ENCODE results near the gene HILPDA. TPM values are rescaled to one million over a fixed set of nuclear protein-coding genes. Genes with fewer than 3 reads are reported as not detected.
"Not testable (repeated sequence)": the region's sequence is repeated elsewhere in the genome, so short reads cannot be mapped to it uniquely, and the experiment has no call there.

The HILPDA gene
- total RNA-seq, 2 experiments from 2014 or later = 1.7 TPM

DNA sequence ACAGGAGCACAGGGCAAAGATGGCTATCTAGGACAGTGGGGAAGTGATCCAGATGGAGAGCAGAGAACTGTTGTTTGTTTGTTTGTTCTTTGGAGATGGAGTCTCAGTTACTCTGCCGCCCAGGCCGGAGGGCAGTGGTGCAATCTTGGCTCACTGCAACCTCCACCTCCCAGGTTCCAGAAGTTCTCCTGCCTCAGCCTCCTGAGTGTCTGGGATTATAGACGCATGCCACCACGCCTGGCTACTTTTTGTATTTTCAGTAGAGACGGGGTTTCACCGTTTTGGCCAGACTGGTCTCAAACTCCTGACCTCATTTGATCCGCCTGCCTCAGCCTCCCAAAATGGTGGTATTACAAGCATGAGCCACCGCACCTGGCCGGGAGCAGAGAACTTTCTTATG lies 41.7 kb downstream of the HILPDA start:
- intact Hi-C loops (cut with DNase I, micrococcal nuclease) = no loop called here
- TF ChIP-seq, protein P1, sequence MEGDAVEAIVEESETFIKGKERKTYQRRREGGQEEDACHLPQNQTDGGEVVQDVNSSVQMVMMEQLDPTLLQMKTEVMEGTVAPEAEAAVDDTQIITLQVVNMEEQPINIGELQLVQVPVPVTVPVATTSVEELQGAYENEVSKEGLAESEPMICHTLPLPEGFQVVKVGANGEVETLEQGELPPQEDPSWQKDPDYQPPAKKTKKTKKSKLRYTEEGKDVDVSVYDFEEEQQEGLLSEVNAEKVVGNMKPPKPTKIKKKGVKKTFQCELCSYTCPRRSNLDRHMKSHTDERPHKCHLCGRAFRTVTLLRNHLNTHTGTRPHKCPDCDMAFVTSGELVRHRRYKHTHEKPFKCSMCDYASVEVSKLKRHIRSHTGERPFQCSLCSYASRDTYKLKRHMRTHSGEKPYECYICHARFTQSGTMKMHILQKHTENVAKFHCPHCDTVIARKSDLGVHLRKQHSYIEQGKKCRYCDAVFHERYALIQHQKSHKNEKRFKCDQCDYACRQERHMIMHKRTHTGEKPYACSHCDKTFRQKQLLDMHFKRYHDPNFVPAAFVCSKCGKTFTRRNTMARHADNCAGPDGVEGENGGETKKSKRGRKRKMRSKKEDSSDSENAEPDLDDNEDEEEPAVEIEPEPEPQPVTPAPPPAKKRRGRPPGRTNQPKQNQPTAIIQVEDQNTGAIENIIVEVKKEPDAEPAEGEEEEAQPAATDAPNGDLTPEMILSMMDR (IDR thresholded peaks at IDR 0.05) = no peak

DNA sequence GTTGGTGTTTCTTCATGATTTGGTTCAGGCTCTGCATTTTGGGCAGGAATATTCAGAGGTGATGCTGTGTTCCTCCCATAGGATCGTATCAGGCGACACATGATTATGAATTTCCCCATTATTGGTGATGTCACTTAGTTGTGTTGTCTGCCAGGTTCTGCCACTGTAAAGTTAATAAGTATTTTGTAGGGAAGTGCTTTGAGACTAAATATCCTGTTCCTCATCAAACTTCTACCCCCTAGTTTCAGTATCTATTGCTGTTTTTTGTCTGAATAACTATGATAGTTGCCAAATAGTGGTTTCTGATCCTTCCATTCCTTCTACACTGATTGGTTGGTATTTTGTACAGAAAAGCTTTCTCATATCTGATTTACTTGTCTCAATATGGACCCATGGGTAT lies 49.7 kb downstream of the HILPDA start:
- peaks cover 11% of the 10 kb centered on the region for H3K4me1 ChIP-seq (ENCODE audit: insufficient read depth, low read length)
- H3K27me3 Mint-ChIP-seq; intact Hi-C loops (cut with DNase I, micrococcal nuclease); H3K27ac ChIP-seq (ENCODE audit: low read depth in 1 of 2, low read length in 2 of 2); POLR2A ChIA-PET; H3K9me3 ChIP-seq (ENCODE audit: control insufficient read depth in 1 of 2, insufficient read depth in 1 of 2, low read length in 2 of 2); H3K4me3 ChIP-seq (ENCODE audit: low read length); H3K27ac Mint-ChIP-seq; DNase-seq; H3K9me3 Mint-ChIP-seq; CTCF ChIA-PET; H3K27me3 ChIP-seq (ENCODE audit: control insufficient read depth in 1 of 2, insufficient read depth in 2 of 2, low read length in 2 of 2); H3K4me3 Mint-ChIP-seq; ATAC-seq (ENCODE audit: poor library complexity): not testable (repeated sequence)
- H3K36me3 ChIP-seq (ENCODE audit: insufficient read depth, low read length) = peaks cover 15% of the 10 kb centered on the region
- H3K4me1 Mint-ChIP-seq (ENCODE audit: low read depth) = peaks cover 13% of the 10 kb centered on the region
- peaks cover 28% of the 10 kb centered on the region for H3K36me3 Mint-ChIP-seq (ENCODE audit: low read depth)

More for the DNA sequence above, 41.7 kb downstream of the HILPDA start:
- H3K4me3 Mint-ChIP-seq = no peak overlapping the region
- H3K27ac ChIP-seq (ENCODE audit: low read depth in 1 of 2, low read length in 2 of 2) = no peak overlapping the region
- ATAC-seq (ENCODE audit: poor library complexity) = no peak
- peaks cover 64% of the 10 kb centered on the region for H3K36me3 Mint-ChIP-seq (ENCODE audit: low read depth)
- no peaks in the 10 kb centered on the region for H3K27me3 Mint-ChIP-seq
- no peak overlapping the region for H3K4me3 ChIP-seq (ENCODE audit: low read length)
- no peaks in the 10 kb centered on the region for H3K4me1 ChIP-seq (ENCODE audit: insufficient read depth, low read length)
- peaks cover 23% of the 10 kb centered on the region for H3K36me3 ChIP-seq (ENCODE audit: insufficient read depth, low read length)
- no peaks in the 10 kb centered on the region for H3K4me1 Mint-ChIP-seq (ENCODE audit: low read depth)
- ChIA-PET CTCF (no interaction called here), POLR2A (no interaction called here)
- H3K9me3 ChIP-seq (ENCODE audit: control insufficient read depth in 1 of 2, insufficient read depth in 1 of 2, low read length in 2 of 2) = no peaks in the 10 kb centered on the region
- no peaks in the 10 kb centered on the region for H3K27me3 ChIP-seq (ENCODE audit: control insufficient read depth in 1 of 2, insufficient read depth in 2 of 2, low read length in 2 of 2)
- H3K27ac Mint-ChIP-seq = no peak overlapping the region
- DNase-seq = no peak
- H3K9me3 Mint-ChIP-seq = no peaks in the 10 kb centered on the region

DNA sequence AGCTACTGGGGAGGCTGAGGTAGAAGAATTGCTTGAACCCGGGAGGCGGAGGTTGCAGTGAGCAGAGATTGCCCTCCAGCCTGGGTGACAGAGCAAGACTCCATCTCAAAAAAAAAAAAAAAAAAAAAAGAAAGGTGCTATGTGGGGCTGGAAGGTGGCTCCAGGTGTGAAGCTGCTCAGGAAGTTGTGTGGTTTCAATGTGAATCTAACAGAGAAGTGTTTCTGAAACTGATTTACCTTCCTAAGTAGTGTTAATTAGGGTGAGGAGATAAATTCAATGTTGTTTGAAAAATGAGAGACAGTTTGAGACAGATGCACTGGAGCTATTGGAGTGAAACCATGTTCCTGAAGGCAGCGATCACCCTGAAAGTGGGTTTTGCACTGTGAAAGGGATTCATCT lies 51.1 kb downstream of the HILPDA start:
- Mint-ChIP-seq H3K36me3 (ENCODE audit: low read depth) (peaks cover 15% of the 10 kb centered on the region), H3K4me1 (ENCODE audit: low read depth) (peaks cover 13% of the 10 kb centered on the region), H3K27ac (peak overlapping the region; percentile 33)
- H3K4me3 Mint-ChIP-seq; CTCF ChIA-PET; H3K9me3 ChIP-seq (ENCODE audit: control insufficient read depth in 1 of 2, insufficient read depth in 1 of 2, low read length in 2 of 2); H3K36me3 ChIP-seq (ENCODE audit: insufficient read depth, low read length); H3K9me3 Mint-ChIP-seq; H3K27ac ChIP-seq (ENCODE audit: low read depth in 1 of 2, low read length in 2 of 2); intact Hi-C loops (cut with DNase I, micrococcal nuclease); H3K27me3 Mint-ChIP-seq; POLR2A ChIA-PET; H3K4me3 ChIP-seq (ENCODE audit: low read length); H3K27me3 ChIP-seq (ENCODE audit: control insufficient read depth in 1 of 2, insufficient read depth in 2 of 2, low read length in 2 of 2): not testable (repeated sequence)
- peak; percentile 58 for ATAC-seq (ENCODE audit: poor library complexity)
- H3K4me1 ChIP-seq (ENCODE audit: insufficient read depth, low read length) = peaks cover 11% of the 10 kb centered on the region
- DNase-seq = peak in 3 of 14 experiments; percentile 38 to 64 (median 46)

DNA sequence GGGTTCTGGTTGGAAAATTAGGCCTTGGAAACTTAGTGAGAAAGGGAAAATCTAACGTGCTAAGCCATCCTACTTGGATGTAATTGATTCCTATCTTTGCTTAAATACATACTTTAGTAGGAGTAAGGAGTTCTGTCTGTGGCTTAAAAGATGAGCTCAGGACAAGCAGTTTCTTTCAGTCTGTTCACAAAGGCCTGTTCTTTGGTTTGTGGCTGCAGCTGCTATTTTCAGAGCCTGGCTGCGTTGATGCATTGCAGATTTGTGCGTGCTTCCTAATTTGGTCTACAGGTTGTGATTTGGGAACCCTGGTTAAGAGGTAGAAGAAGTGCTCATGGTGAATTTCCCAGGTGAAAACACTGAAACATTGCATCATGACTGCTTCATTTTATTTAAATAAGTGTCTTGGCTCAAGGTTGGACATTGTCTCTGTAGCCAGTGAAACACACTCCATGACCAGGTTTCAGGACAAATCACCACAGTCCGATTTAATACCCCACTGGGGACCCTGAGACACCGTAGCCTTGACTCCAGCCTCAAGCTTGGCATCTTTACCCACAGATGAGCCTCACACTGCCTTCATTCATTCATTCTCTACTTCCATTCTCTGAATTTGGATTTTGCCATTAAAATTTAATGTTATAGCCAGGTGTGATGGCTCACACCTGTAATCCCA lies 51.8 kb downstream of the HILPDA start:
- H3K36me3 ChIP-seq (ENCODE audit: insufficient read depth, low read length); DNase-seq; ATAC-seq (ENCODE audit: poor library complexity); H3K4me3 Mint-ChIP-seq; POLR2A ChIA-PET; H3K36me3 Mint-ChIP-seq (ENCODE audit: low read depth); H3K9me3 ChIP-seq (ENCODE audit: control insufficient read depth in 1 of 2, insufficient read depth in 1 of 2, low read length in 2 of 2); H3K27me3 Mint-ChIP-seq; intact Hi-C loops (cut with DNase I, micrococcal nuclease); CTCF ChIA-PET; H3K9me3 Mint-ChIP-seq; H3K27me3 ChIP-seq (ENCODE audit: control insufficient read depth in 1 of 2, insufficient read depth in 2 of 2, low read length in 2 of 2); H3K4me3 ChIP-seq (ENCODE audit: low read length); H3K27ac ChIP-seq (ENCODE audit: low read depth in 1 of 2, low read length in 2 of 2): not testable (repeated sequence)
- Mint-ChIP-seq H3K27ac (peak overlapping the region; percentile 33), H3K4me1 (ENCODE audit: low read depth) (peaks cover 13% of the 10 kb centered on the region)
- H3K4me1 ChIP-seq (ENCODE audit: insufficient read depth, low read length) = peaks cover 11% of the 10 kb centered on the region

Other genes with a start within 250 kb of the HILPDA start
- not detected for gene LEP, start 214.6 kb upstream of the HILPDA start, total RNA-seq
- 10 to 100 TPM; 10.1 to 10.5 TPM for gene RBM28, start 112.0 kb upstream of the HILPDA start, total RNA-seq
- under 1 TPM; 0.47 to 0.63 TPM for gene PRRT4, start 94.2 kb upstream of the HILPDA start, total RNA-seq
- 10 to 100 TPM; 26.5 to 27.0 TPM for gene IMPDH1, start 45.9 kb upstream of the HILPDA start, total RNA-seq
- gene METTL2B, start 20.9 kb downstream of the HILPDA start, total RNA-seq = 1 to 10 TPM; 7.1 to 8.2 TPM
- gene GARIN1A, start 216.4 kb downstream of the HILPDA start, total RNA-seq = under 1 TPM; 0.71 to 0.73 TPM